ENCODE data around the gene WDR37.

The WDR37 gene

DNA sequence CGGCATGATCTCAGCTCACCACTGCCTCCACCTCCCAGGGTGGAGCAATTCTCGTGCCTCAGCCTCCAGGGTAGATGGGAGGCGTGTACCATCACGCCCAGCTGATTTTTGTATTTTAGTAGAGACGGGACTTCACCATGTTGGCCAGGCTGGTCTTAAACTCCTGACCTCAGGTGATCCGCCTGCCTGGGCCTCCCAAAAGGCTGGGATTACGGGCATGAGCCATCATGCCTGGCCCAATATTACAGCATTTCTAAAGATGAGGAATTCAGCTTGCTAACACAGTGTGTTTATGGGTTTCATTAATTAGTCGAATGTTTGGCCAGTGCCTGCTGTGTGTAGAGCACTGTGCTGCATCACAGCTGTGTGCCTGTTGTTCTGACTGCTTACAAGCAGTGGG lies 3.7 kb downstream of the WDR37 start:
- peaks cover 86% of the 10 kb centered on the region for H3K79me2 ChIP-seq (ENCODE audit: control insufficient read depth, low read length)
- no peaks in the 10 kb centered on the region for H3K9me2 ChIP-seq (replicated peaks; ENCODE audit: control insufficient read depth, low read length)
- no peaks in the 10 kb centered on the region for H3K9me3 ChIP-seq (ENCODE audit: control insufficient read depth, insufficient read depth, low read length)
- H3K4me2 ChIP-seq (ENCODE audit: low read length), result no peak overlapping the region
- H3K36me3 ChIP-seq (ENCODE audit: control insufficient read depth, low read length), result peaks cover 59% of the 10 kb centered on the region
- TF ChIP-seq, protein P1, sequence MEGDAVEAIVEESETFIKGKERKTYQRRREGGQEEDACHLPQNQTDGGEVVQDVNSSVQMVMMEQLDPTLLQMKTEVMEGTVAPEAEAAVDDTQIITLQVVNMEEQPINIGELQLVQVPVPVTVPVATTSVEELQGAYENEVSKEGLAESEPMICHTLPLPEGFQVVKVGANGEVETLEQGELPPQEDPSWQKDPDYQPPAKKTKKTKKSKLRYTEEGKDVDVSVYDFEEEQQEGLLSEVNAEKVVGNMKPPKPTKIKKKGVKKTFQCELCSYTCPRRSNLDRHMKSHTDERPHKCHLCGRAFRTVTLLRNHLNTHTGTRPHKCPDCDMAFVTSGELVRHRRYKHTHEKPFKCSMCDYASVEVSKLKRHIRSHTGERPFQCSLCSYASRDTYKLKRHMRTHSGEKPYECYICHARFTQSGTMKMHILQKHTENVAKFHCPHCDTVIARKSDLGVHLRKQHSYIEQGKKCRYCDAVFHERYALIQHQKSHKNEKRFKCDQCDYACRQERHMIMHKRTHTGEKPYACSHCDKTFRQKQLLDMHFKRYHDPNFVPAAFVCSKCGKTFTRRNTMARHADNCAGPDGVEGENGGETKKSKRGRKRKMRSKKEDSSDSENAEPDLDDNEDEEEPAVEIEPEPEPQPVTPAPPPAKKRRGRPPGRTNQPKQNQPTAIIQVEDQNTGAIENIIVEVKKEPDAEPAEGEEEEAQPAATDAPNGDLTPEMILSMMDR (IDR thresholded peaks at IDR 0.05; ENCODE audit: low read depth, low read length, poor library complexity, severe bottlenecking), result no peak
- no peak for TF ChIP-seq EZH2phosphoT487 (IDR thresholded peaks at IDR 0.05; ENCODE audit: borderline replicate concordance, low read length)
- peaks cover 19% of the 10 kb centered on the region for H4K20me1 ChIP-seq (ENCODE audit: control insufficient read depth, insufficient read depth, low read depth, low read length)
- H3F3A ChIP-seq (ENCODE audit: control insufficient read depth, insufficient read depth), result peaks cover 7% of the 10 kb centered on the region; the same call in 1 of the 2 replicates
- H3K4me1 ChIP-seq (ENCODE audit: control insufficient read depth, low read length), result peaks cover 29% of the 10 kb centered on the region
- no peak overlapping the region for H3K27ac ChIP-seq (ENCODE audit: low read depth, low read length)
- H3K27me3 ChIP-seq (ENCODE audit: control insufficient read depth, low read length), result no peaks in the 10 kb centered on the region
- H3K4me3 ChIP-seq (ENCODE audit: low read length), result no peak overlapping the region

DNA sequence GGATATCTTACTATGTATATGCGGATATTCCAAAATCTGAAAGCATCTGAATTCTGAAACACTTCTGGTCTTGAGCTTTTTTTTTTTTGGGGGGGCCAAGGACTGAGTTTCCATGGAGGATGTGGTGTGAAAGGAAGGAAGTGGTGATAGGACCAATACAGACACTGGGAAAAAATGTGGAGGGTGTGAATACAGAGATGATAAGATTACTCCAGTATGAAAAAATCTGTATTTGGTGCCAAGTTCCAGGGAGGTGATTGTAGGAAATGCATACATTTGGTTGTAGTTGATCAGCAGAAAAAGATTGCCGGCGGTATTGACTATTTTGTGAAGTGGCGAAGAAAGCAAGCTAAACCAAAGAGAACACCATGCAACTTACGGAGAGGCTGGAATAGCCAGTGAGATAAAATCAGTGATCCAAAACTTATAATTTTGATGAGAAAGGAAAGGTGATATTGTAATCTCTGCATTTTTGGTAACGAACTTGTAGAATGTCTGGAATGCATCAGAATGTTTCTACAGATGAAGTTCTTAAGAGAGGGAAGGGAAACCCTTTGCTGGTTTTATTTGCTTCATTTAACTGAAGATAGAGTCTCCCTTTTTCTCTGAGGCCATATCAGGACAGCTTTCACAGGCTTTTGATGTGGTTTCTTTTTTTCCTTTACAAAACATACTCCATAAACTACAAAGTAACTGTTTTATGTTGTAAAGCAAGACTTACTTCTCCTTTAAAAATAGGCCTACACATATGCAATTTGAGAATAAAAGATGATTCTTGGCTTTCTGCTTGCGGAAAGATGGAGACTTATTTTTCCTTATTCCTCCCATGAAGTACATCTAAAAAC lies 6.0 kb downstream of the WDR37 start:
- TF ChIP-seq, protein P1 (IDR thresholded peaks at IDR 0.05; ENCODE audit: low read depth, low read length, poor library complexity, severe bottlenecking), result no peak
- TF ChIP-seq EZH2phosphoT487 (IDR thresholded peaks at IDR 0.05; ENCODE audit: borderline replicate concordance, low read length), result no peak
- no peaks in the 10 kb centered on the region for H3K27me3 ChIP-seq (ENCODE audit: control insufficient read depth, low read length)
- H3K4me3 ChIP-seq (ENCODE audit: low read length), result no peak overlapping the region
- no peaks in the 10 kb centered on the region; the same call in 1 of the 2 replicates for H3F3A ChIP-seq (ENCODE audit: control insufficient read depth, insufficient read depth)
- peaks cover 31% of the 10 kb centered on the region for H3K4me1 ChIP-seq (ENCODE audit: control insufficient read depth, low read length)
- no peaks in the 10 kb centered on the region for H3K9me3 ChIP-seq (ENCODE audit: control insufficient read depth, insufficient read depth, low read length)
- H3K4me2 ChIP-seq (ENCODE audit: low read length), result no peak overlapping the region
- H3K9me2 ChIP-seq (replicated peaks; ENCODE audit: control insufficient read depth, low read length), result no peaks in the 10 kb centered on the region
- H4K20me1 ChIP-seq (ENCODE audit: control insufficient read depth, insufficient read depth, low read depth, low read length), result peaks cover 19% of the 10 kb centered on the region
- H3K36me3 ChIP-seq (ENCODE audit: control insufficient read depth, low read length), result peaks cover 41% of the 10 kb centered on the region
- H3K79me2 ChIP-seq (ENCODE audit: control insufficient read depth, low read length), result peaks cover 67% of the 10 kb centered on the region
- no peak overlapping the region for H3K27ac ChIP-seq (ENCODE audit: low read depth, low read length)

DNA sequence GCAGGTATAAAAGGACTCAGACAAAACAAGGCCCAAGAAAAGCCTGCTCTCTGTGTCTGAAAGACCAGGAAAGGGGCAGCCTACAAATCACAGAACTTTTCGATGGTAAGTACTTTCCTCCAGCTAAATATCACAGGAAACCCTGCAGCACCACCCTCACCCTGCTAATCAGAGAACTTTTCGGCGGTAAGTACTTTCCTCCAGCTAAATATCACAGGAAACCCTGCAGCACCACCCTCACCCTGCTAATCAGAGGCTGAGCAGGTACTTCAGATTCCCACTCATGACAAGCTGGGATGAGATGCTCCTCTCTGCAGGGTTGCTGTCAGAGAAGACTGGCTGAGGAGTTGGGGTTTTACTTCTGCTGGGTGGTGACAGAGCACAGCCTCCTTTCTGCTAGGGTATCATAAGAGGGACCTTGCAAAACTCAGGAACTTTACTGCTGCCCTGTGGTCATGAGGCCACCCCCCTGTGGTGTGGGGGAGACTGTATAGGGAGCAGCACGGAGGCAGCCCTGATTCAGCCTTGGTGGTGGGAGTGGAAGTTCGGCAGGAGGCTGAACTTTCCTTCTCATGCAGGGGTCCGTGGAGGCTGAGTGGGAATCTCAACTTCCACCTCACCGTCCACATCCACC lies 7.2 kb downstream of the WDR37 start:
- H3K36me3 ChIP-seq (ENCODE audit: control insufficient read depth, low read length), result peaks cover 31% of the 10 kb centered on the region
- H3K27ac ChIP-seq (ENCODE audit: low read depth, low read length), result no peak overlapping the region
- TF ChIP-seq, protein P1 (IDR thresholded peaks at IDR 0.05; ENCODE audit: low read depth, low read length, poor library complexity, severe bottlenecking), result no peak
- no peak for TF ChIP-seq EZH2phosphoT487 (IDR thresholded peaks at IDR 0.05; ENCODE audit: borderline replicate concordance, low read length)
- peaks cover 58% of the 10 kb centered on the region for H3K79me2 ChIP-seq (ENCODE audit: control insufficient read depth, low read length)
- H3K9me3 ChIP-seq (ENCODE audit: control insufficient read depth, insufficient read depth, low read length), result no peaks in the 10 kb centered on the region
- H3K4me2 ChIP-seq (ENCODE audit: low read length), result no peak overlapping the region
- H4K20me1 ChIP-seq (ENCODE audit: control insufficient read depth, insufficient read depth, low read depth, low read length), result peaks cover 9% of the 10 kb centered on the region; the same call in 1 of the 2 replicates
- no peak overlapping the region for H3K4me3 ChIP-seq (ENCODE audit: low read length)
- peaks cover 28% of the 10 kb centered on the region for H3K4me1 ChIP-seq (ENCODE audit: control insufficient read depth, low read length)
- H3F3A ChIP-seq (ENCODE audit: control insufficient read depth, insufficient read depth), result peaks cover 3% of the 10 kb centered on the region; the same call in 1 of the 2 replicates
- H3K9me2 ChIP-seq (replicated peaks; ENCODE audit: control insufficient read depth, low read length), result no peaks in the 10 kb centered on the region
- no peaks in the 10 kb centered on the region for H3K27me3 ChIP-seq (ENCODE audit: control insufficient read depth, low read length)

Data from DOHH2 (cell line).